T-helper 2 cell treated with Interferon-gamma antibody and Interleukin-4, amounts not matched to agents 5 μg/mL and 100 μg/mL, for 36 hours (primary cell): Measurements from ENCODE around the gene ADAMTS17.

Experiments used
- DNase-seq: peaks from one replicate; pipeline ENCODE4 v3.0.0; 2021; ENCODE audit warnings: low spot score
- H3K27ac Mint-ChIP-seq: one replicate; pipeline ENCODE4 v1.8.0; 2021; ENCODE audit warnings: mild to moderate bottlenecking, mixed read lengths
- H3K27me3 Mint-ChIP-seq: one replicate; pipeline ENCODE4 v1.8.0; 2021; ENCODE audit warnings: low read depth, mixed read lengths
- H3K36me3 Mint-ChIP-seq: one replicate; pipeline ENCODE4 v1.8.0; 2021; ENCODE audit warnings: low read depth, mixed read lengths
- H3K4me1 Mint-ChIP-seq: one replicate; pipeline ENCODE4 v1.8.0; 2021; ENCODE audit warnings: low read depth, mixed read lengths
- H3K4me3 Mint-ChIP-seq: one replicate; pipeline ENCODE4 v1.8.0; 2022; ENCODE audit warnings: mild to moderate bottlenecking, moderate library complexity, mixed read lengths
- H3K9me3 Mint-ChIP-seq: one replicate; pipeline ENCODE4 v1.8.0; 2021; ENCODE audit warnings: mixed read lengths

The ADAMTS17 gene

GRCh38 chr15:100250176-100250800 is 91.5 kb downstream of the ADAMTS17 start:
- no peak overlapping the region for H3K27ac Mint-ChIP-seq

DNA sequence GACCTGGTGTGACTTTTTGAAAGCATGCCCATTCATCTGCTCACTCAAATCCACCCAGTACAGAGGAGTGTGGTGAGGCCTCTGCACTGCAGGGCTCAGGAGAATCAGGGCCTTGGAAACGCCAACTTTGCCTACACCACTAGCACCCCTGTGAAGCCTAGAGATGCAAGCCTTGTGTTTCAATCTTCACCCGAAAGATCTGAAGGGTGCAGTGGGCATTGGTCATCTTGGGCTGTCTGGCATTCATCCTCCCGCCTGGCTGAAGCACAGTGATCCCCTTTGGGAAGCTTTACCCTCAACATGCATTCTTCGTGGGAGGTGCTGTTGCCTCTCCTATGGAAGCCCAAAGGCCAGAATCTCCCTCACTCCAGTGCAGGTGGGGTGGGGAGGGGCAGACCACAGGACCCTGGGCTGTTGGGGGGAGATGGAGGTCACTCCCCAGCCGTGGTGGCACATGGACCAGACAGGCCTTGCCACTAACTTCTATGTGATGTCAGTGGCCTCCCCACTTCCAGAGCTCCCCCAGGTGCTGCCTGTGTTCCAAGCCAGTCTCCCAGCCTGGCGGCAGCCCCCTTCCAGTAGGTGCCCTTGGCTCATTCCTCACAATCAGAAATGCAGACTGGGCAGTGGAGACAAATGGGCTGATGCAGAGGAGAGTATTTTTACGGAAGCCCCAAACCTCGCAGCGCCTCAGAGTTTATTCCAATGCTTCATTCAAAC is 92.5 kb downstream of the ADAMTS17 start:
- Mint-ChIP-seq H3K4me1 (no peaks in the 10 kb centered on the region), H3K27me3 (no peaks in the 10 kb centered on the region), H3K36me3 (no peaks in the 10 kb centered on the region), H3K9me3 (no peaks in the 10 kb centered on the region), H3K4me3 (no peak overlapping the region), H3K27ac (no peak overlapping the region)
- DNase-seq, result no peak

More at GRCh38 chr15:100250176-100250800, 91.5 kb downstream of the ADAMTS17 start:
- Mint-ChIP-seq H3K27me3 (no peaks in the 10 kb centered on the region), H3K36me3 (no peaks in the 10 kb centered on the region), H3K4me3 (no peak overlapping the region), H3K9me3 (no peaks in the 10 kb centered on the region), H3K4me1 (no peaks in the 10 kb centered on the region)
- DNase-seq, result no peak

GRCh38 chr15:100248236-100248635 is 93.5 kb downstream of the ADAMTS17 start:
- Mint-ChIP-seq H3K9me3 (no peaks in the 10 kb centered on the region), H3K27ac (no peak overlapping the region), H3K36me3 (no peaks in the 10 kb centered on the region), H3K4me1 (no peaks in the 10 kb centered on the region), H3K27me3 (no peaks in the 10 kb centered on the region), H3K4me3 (no peak overlapping the region)
- DNase-seq, result no peak

- Mint-ChIP-seq H3K27me3 (no peaks in the 10 kb centered on the region), H3K4me1 (no peaks in the 10 kb centered on the region)
- DNase-seq, result no peak
Measured at GRCh38 chr15:100247228-100248225, 94.2 kb downstream of the ADAMTS17 start.

DNA sequence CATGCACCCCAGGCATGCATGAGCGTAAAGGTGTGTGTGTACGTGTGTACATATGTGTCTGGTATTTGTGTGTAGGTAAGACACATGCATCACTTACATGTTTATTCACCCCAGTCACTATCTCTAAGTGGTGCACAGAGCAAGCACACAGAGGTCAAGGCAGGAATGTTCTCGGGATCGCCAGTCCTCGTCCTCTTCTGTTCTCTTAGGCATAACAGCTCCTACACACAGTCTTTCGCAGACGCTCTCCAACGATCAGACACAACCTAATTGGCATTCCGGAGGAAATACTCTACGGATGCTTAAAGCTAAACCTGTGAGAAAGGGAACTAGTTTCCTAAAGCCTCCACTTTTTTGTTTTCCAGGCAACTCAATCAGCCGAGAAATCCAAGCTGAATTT is 95.9 kb downstream of the ADAMTS17 start:
- no peak overlapping the region for H3K27ac Mint-ChIP-seq
- no peaks in the 10 kb centered on the region for H3K9me3 Mint-ChIP-seq
- H3K4me1 Mint-ChIP-seq, result no peaks in the 10 kb centered on the region
- H3K36me3 Mint-ChIP-seq, result no peaks in the 10 kb centered on the region
- no peak overlapping the region for H3K4me3 Mint-ChIP-seq
- H3K27me3 Mint-ChIP-seq, result no peaks in the 10 kb centered on the region
- DNase-seq, result no peak

More at GRCh38 chr15:100247228-100248225, 94.2 kb downstream of the ADAMTS17 start:
- no peaks in the 10 kb centered on the region for H3K36me3 Mint-ChIP-seq
- no peak overlapping the region for H3K27ac Mint-ChIP-seq
- H3K4me3 Mint-ChIP-seq, result no peak overlapping the region
- H3K9me3 Mint-ChIP-seq, result no peaks in the 10 kb centered on the region

GRCh38 chr15:100245487-100245820 is 96.3 kb downstream of the ADAMTS17 start:
- Mint-ChIP-seq H3K36me3 (no peaks in the 10 kb centered on the region), H3K27me3 (no peaks in the 10 kb centered on the region), H3K27ac (no peak overlapping the region), H3K4me1 (no peaks in the 10 kb centered on the region), H3K9me3 (no peaks in the 10 kb centered on the region), H3K4me3 (no peak overlapping the region)
- no peak for DNase-seq

GRCh38 chr15:100244796-100245486 is 96.8 kb downstream of the ADAMTS17 start:
- no peaks in the 10 kb centered on the region for H3K9me3 Mint-ChIP-seq
- no peaks in the 10 kb centered on the region for H3K27me3 Mint-ChIP-seq
- H3K4me1 Mint-ChIP-seq, result no peaks in the 10 kb centered on the region
- no peak overlapping the region for H3K4me3 Mint-ChIP-seq
- DNase-seq, result no peak
- no peaks in the 10 kb centered on the region for H3K36me3 Mint-ChIP-seq
- H3K27ac Mint-ChIP-seq, result no peak overlapping the region

DNA sequence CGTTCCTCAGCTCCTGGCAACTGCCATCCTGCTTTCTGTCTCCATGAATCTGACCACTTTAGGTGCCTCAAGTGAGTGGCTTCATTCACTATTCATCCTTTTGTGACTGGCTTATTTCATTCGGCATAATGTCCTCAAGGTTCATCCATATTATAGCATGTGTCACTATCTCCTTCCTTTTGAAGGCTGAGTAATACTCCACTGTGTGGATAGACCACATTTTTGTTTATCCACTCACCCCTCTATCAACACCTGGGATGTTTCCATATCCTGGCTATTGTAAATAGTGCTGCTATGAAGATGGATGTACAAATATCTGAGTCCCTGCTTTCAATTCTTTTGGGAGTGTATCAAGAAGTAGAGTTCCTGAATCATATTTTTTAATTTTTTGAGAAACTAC is 98.8 kb downstream of the ADAMTS17 start:
- H3K27ac Mint-ChIP-seq, result no peak overlapping the region

GRCh38 chr15:100241572-100242482 is 99.9 kb downstream of the ADAMTS17 start:
- Mint-ChIP-seq H3K9me3 (no peaks in the 10 kb centered on the region), H3K27me3 (no peaks in the 10 kb centered on the region), H3K36me3 (no peaks in the 10 kb centered on the region), H3K4me1 (no peaks in the 10 kb centered on the region), H3K27ac (no peak overlapping the region), H3K4me3 (no peak overlapping the region)
- no peak for DNase-seq

More for the DNA sequence above, 98.8 kb downstream of the ADAMTS17 start:
- Mint-ChIP-seq H3K4me3 (no peak overlapping the region), H3K4me1 (no peaks in the 10 kb centered on the region), H3K27me3 (no peaks in the 10 kb centered on the region), H3K9me3 (no peaks in the 10 kb centered on the region), H3K36me3 (no peaks in the 10 kb centered on the region)
- DNase-seq, result no peak

DNA sequence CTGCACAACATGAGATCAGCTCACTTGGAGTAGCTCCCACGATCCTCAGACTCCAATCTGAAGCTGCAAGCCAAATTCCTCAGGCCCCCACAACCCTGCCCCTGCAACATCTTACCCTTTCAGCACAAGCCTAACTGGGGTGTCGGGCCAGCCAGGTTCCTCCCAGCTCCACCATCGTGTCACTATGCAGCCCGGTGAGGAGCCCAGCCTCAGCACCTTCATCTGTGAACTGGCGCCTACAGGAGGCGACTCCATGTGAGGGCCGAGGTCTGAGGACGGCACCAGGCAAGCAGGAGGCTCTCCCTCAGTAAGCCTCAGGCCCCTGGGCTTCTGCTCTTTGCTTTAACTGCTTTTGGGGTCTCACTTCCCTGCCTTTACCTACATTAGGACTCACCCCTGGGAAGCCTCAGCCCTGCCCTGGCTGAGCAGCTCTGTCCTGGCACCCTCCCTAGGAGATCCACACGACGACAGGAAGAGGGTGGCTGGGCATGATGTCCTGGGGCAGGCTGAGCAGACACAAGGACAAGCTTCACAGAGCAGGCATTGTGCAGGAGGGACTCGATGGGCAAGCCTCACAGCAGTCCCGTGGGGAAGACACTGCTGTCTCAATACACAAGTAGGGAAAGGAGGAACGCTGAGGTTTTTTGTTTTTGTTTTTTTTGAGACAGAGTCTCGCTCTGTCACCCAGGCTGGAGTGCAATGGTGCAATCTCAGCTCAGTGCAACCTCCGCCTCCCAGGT is 104.6 kb downstream of the ADAMTS17 start:
- no peaks in the 10 kb centered on the region for H3K36me3 Mint-ChIP-seq
- H3K4me3 Mint-ChIP-seq, result no peak overlapping the region
- no peaks in the 10 kb centered on the region for H3K4me1 Mint-ChIP-seq
- H3K27me3 Mint-ChIP-seq, result no peaks in the 10 kb centered on the region
- DNase-seq, result no peak
- no peak overlapping the region for H3K27ac Mint-ChIP-seq
- no peaks in the 10 kb centered on the region for H3K9me3 Mint-ChIP-seq

DNA sequence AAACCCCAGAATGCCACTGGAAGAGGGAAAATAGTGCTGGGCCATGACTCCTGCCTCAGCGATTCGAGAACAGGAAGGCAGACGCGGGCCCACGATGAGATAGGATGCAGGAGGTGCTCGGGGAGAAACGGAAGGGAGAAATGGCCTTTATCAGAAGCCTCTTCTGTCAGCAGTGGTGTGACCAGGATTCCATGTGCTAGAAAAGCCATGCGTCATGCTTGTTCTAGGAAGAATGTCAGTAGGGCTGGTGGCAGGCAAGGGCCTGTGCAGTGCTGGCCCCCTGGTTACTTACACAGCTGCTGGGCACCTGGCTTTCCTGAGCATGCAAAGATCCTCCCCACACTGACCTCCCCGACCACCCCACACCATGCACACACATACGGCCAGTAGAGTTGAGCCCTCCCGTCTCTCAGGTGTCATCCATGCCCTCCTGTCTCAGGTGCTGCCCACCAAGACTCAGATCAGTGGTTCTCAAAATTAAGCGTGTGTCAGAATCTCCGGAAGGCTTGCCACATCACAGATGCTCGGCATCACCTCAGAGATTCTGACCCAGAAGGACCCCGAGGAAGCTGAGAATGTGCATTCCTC is 106.7 kb downstream of the ADAMTS17 start:
- no peak for DNase-seq
- Mint-ChIP-seq H3K27me3 (no peaks in the 10 kb centered on the region), H3K4me1 (no peaks in the 10 kb centered on the region)

More for the DNA sequence above, 106.7 kb downstream of the ADAMTS17 start:
- H3K9me3 Mint-ChIP-seq, result no peaks in the 10 kb centered on the region
- no peak overlapping the region for H3K4me3 Mint-ChIP-seq
- H3K27ac Mint-ChIP-seq, result no peak overlapping the region
- no peaks in the 10 kb centered on the region for H3K36me3 Mint-ChIP-seq
